ENCODE measurements around the gene FXYD4.

Gene FXYD4

DNA sequence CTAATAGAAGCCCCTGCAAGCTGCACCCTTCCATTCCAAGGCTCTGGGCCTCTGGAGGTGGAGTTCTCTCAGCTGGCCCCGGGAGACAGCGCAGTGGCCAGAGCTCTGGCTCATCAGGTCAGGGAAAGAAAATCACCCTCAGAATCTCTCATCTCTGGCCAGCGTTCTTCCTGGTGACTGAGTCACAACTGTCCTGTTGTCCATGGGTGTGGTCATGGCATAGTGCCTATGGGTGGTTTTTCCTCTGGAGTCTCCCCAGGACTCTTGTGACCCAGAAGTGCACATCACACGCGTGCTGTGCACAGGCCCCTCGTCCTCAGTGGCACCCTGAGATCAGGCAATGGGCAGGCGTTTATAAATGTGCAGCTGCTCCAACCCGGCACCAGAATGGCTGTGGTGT lies 27.4 kb upstream of the FXYD4 start:
- no peak for DNase-seq (ENCODE audit: low spot score)

DNA sequence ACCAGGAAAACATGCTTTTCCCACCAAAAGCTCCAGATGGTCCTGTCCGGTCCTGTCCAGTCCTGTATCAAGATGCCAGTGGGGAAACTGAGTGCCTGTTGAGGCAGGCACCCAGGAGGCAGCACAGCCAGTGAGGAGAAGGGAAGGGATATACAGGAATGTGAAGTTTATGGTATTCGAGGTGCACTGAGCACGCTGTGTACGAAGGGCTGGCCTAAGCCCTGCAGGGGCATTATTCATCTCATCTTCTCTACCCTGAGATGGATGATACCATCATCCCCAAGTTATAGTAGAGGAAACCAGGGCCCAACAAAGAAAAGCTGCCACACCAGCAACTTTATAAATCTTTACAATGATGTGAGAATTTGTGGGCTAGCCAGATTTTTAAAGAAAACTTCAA lies 23.4 kb upstream of the FXYD4 start:
- no peak for DNase-seq (ENCODE audit: low spot score)

DNA sequence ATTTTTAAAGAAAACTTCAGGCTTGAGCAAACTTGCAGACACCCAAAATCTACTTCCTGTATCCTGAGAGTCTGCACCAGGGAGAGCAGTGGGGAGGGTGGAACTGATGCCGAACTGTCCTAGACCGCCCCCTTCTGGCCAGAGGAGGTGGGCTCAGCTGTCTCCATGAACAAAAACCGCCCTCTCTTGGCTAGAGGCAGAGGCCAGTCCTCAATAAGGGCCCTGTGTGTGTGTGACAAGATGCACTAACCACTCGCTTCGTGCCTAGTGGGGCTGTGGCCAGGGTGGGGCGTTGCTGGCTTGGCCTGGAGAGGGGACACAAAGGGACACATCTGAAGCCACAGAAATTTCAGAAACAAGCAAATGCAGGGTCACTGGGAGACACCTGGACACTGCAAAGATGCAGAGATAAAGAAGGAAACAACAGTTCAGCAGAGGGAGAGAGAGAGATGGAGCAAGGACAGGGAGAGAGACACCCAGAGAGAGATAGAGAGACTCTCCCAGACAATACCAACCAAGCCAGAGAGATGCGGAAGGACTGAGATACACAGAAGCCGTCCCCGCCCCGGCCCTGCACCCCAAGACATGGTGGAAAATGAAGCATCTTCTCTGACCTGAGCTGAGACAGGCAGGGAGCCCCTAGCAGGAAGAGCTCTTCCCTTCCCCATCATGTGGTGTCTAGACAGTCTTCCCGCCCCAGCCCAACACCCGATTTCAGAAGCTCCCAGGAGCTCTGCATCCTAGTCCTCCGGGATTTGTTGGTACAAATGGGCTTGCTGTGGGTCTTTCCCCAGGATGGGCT lies 22.7 kb upstream of the FXYD4 start:
- DNase-seq (ENCODE audit: low spot score) = peak; percentile 91

DNA sequence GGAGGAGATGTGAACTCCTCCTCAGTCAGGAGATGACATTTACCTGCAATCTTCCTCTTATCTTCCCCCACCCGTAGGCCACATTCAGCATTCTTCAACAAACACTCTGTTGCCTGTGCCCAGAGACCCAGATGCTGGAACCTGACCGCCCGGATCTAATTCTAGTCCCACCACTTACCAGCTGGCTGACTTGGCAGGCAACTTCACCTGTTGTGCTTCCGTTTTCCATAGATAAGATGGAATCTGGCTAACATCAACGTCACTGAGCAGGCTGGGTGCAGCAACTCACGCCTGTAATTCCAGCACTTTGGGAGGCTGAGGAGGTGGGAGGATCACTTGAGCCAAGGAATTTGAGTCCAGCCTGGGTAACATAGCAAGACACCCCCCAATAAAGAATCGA lies 21.3 kb upstream of the FXYD4 start:
- DNase-seq (ENCODE audit: low spot score) = no peak

DNA sequence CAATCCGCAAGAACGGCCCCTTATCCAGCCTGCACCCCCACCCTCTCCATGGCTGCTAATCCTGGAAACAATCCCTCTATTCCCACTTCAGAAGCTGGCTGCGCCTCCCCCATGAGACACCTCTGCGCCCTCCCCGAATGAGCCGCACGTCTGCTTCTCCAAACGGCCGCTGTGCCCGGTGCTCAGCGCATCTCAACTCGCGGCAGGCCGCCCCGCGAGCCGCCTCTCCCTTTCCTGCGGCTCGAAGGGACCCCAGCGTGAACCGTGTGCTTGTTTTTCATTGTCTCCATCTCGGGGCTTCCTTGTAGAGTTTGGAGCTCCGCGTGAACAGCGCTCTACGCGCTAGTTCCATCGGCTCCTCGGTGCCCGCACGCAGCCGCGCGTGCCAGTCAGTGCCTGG lies 20.8 kb upstream of the FXYD4 start:
- no peak for DNase-seq (ENCODE audit: low spot score)

DNA sequence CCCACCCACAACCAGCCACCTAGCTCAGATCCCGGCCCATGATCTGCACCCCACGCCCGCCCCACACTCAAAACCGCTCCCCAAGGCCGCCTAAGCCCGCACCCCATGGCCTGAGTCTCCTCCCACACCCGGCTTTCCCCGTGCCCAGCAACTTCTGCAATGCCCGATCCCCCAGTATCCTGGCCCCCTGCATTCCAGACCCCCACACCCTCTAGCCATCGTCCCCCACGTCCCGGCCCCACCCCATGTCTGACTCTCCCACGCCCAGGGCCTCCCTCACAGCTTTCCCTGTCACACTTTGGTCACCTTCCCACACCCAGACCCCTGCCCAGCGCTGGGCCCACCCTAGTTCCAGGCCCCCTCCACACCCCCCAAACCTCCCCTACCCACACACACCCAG lies 20.1 kb upstream of the FXYD4 start:
- DNase-seq (ENCODE audit: low spot score) = no peak

DNA sequence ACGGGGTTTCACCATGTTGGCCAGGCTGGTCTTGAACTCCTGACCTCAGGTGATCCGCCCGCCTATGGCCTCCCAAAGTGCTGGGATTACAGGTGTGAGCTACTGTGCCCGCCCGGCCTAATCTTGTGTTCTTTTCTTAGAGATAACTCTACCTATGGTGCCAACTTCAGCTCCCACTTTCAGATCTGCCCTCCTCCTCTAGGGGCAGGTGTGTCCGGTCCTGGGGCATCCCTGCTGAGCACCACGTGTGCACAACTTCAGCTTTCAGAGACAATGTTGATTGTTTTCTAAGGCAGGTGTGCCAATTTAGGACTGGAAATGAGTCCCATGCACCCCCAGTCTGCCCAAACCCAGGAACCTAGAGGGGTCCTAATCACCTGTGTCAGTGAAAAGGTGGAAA lies 18.5 kb upstream of the FXYD4 start:
- DNase-seq (ENCODE audit: low spot score) = no peak

DNA sequence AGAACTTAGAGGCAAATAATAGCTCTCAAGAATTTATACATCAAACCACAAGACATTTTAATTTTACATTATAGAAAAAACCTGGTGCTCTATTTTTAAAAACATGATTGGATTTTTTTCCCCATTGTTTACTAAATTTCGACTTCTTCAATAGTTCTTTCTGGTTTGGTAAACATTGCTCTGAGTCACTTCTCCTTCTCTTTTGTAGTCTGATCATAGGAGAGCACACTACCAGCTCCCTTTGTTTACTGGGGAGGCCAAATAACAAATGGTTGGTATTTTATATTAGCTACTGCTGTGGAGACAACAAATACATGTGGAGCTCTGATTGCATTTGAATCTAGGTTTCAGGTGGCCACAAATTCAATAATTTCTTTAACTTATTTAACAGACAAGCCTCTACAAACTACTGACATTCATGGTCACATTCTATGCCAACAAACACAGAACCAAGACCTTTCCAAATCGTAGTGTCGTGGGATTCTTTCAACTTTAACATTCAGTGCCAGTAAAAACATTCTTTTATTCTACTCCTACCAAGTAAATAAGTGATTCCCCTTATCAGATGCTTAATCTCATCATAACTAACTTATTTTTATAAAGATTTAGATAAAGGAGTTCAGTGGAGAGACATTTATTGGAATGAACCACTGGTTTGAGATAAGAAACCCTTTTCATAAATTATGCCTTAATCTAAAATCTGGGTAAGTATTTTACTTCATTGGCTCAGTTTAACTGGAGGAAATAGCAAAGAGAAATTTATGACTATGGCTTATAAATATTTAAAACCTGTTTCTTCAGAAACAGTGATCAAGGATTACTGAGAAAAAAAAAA lies 17.7 kb upstream of the FXYD4 start:
- no peak for DNase-seq (ENCODE audit: low spot score)

DNA sequence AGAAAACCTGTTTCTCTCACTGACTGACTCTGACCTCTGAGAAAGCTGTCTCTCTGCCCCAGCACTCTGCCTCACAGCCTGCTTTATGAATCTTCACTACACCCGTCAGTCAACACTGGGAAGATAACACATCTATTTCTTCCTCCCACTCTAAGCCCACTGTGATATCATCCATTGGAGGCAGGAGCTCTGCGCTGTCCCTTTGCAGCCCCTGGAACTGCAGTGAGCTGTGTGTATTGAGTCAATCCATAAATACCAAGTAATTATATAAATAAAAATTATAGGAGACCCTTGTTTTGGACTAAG lies 17.2 kb upstream of the FXYD4 start:
- no peak for DNase-seq (ENCODE audit: low spot score)

DNA sequence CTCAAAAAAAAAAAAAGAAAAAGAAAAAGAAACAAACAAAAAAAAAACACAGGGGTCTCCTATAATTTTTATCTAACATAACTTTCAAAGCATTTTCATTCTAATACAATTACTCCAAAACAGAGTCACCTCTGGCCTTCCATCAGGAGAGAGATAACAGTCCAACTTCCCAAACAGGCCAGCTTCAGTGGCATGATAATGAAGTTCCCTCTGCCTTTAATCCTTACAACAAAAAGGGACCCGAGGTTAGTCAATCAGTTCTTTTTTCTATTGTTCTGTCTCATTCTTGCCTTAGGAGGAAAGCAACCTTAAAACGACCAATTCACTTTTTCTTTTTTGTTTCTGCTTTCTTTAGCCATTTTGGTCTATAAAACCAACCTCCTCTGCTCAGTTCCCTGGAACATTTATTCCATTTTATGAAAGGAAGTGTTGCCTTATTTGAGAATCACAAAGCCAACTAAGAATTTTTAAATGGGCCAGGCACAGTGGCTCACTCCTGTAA lies 16.5 kb upstream of the FXYD4 start:
- DNase-seq (ENCODE audit: low spot score) = no peak

DNA sequence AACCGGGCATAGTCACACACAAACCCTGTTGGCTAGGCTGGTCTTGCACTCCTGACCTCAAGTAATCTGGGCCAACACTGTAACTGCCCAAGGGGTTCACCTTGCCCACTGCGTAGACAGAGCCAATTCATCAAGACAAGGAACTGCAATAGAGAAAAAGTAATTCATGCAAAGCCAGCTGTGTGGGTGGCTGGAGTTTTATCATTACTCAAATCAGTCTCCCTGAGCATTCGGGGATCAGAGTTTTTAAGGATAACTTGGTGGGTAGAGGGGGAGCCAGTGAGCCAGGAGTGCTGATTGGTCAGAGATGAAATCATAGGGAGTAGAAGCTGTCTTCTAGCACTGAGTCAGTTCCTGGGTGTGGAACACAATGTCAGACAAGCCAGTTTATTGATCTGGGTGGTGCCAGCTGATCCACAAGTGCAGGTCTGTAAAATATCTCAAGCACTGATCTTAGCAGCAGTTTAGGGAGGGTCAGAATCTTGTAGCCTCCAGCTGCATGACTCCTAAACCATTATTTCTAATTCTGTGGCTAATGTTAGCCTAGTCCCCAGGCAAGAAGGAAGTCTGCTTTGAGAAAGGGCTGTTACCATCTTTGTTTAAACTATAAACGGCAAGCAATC lies 15.6 kb upstream of the FXYD4 start:
- no peak for DNase-seq (ENCODE audit: low spot score)

DNA sequence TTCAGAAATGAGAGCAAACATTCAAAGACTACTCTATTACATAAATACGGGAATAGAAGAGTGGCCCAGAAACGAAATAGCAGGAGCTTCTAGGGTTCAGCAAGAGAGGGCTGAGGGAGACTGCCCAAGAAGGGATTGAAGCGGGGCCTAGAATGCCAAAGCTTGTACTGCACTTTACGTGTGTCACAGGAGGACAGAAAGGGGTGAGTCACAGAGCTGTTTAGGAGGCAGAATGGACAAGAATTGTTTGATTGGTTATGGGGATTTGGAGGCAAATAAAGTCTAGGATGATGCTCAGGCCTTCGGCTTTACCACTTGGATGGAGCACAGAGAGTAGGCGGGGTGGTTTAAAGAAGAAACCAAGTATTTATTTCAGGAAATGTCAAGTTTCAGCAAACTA lies 11.3 kb upstream of the FXYD4 start:
- no peak for DNase-seq (ENCODE audit: low spot score)

DNA sequence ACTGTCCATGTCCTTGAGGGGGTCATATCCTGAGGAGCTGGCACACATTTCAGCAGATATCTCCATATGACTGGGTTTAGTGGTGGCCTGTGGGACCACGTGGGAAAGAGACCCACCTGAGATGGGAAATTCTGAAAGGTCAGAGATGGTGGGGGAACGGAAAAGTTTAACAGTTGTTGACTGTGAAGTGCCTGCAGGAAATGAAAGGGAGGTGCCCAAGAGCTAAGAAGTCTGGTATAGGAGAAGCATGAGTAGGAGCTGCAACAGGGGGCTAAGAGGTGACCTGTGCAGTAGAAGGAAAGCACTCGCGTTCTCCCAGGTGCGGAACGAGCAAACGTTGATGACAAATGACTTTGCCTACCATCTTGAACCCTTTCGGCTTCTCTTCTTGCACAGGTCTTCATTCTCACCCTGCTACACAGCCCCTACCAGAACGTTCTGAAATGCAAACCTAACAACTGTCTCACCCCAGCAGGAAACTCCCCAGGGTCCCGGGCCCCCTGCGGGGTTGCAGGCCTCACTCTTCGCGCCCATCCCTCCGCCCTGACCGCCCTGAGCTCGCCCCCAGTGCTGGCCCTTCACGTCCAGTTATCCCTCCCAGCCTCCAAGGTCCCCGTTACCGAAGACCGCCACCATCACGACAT lies 9.8 kb upstream of the FXYD4 start:
- no peak for DNase-seq (ENCODE audit: low spot score)

DNA sequence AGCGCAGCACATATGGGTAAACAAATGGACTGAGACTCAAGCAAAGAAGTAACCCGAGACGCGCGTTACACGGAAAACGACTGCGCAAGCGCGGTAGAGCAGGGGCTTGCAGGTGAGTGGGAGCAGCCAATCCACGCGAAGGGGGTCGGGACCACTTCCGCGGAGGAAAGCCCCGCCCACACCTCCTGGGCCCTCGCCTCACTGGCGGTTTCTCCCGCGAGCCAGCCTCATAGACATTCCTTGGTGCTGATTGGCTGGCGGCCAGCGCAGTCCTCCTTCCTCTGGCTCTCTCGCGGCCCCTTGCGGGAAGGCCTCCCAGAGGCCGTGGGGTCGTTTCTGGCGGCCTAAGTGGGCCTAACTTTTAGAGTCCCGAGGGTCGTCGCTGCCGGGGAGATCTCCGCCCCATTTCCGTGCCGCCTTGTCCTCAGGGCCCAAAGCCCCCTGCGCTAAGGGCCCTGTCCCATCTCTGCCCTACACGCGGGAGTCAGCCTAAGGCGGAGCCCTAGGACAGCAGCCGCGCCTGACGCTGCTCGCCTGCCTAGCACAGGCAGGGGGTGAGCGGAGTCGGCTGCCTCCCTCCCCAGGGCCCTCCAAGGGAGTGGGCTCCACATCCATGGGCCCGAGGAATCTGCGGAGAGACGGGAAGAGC lies 9.1 kb upstream of the FXYD4 start:
- peak; percentile 97 for DNase-seq (ENCODE audit: low spot score)

DNA sequence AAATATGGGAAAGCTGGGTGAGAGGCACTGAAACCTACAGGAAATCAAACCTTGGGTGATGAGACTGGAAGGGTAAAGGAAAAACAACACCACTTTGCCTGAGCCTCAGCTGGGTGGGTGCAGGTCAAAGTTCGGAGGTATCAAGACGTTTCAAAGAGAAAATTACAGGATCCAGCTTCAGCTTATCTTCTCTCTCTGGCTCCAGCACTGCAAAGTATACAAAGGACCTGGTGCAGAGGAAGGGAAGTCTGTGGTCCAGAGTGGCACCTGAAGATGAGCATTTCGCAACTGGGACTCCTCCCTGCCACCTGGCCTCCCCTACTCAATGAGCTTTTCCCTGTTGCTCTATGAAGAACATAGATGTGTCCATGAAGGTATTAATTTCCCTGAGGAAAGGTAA lies 6.4 kb upstream of the FXYD4 start:
- DNase-seq (ENCODE audit: low spot score) = no peak

DNA sequence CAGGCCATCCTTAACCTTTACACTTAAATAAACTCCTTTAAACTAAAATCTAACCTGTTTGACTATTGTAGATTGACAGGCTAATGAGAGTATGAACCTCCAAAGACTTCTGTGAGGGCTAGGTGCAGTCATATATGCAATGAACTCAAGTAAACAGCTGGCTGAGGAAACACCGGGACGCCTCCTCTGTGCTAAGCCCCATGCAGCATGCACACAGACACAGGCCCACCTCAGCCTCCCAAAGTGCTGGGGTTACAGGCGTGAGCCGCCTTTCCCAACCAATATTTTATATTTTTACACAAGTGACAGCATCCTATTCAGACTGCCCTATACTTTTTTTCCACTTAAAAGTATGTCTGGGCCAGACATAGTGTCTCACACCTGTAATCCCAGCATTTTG lies 1.5 kb upstream of the FXYD4 start:
- no peak for DNase-seq (ENCODE audit: low spot score)

DNA sequence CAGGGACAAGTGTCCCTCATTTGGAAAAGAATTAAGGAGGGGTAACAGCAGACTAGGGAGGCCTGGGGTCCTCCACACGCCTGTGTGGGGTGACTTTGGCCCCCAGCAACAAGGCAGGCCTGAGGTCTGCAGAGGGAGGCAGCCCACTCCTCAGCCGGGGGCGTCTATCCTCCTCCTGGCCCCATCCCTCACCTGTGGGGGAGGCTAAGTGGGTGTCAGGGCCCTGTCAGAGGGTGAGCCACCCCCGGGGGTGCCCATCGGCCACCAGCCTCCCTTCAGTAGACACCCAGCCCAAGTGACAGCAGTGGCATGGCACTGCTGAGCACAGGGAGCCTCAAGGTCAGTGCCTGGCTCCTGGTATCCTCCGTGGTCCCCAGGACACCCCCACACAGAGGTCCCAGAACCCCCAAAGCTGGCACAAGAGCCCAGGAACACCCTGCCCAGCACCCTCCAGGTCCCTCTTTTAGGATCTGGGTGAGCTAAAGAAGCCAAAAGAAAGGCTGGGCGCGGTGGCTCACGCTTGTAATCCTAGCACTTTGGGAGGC lies 693 bp upstream of the FXYD4 start:
- no peak for DNase-seq (ENCODE audit: low spot score)

DNA sequence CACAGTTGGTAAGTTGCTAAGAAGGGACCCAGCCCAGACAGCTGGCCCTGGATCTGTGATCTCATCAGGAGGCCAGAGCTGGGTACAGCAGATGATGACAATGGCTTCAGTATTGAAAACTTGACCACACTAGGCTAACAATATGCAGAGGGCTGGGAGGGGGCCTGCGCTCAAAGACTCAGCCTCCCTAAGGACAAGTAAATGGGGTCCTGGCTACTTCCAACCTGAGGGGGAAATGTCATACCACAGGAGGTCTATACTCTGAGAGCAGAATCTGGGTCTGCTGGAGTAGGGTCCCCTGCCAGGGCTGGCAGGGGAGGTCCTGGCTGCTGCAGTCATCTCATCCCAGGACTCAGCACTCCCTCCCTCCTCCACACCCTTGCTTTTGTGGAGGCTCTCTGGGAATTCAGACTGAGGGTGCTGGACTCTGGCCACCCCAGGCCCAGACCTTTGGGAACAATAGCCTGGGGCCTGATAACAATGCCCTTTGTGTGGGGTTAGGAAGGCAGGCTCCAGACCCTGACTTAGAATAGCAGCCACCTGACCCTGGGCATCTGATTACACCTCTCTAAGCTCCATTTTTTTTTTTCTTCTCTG lies 1.4 kb downstream of the FXYD4 start:
- no peak for DNase-seq (ENCODE audit: low spot score)

DNA sequence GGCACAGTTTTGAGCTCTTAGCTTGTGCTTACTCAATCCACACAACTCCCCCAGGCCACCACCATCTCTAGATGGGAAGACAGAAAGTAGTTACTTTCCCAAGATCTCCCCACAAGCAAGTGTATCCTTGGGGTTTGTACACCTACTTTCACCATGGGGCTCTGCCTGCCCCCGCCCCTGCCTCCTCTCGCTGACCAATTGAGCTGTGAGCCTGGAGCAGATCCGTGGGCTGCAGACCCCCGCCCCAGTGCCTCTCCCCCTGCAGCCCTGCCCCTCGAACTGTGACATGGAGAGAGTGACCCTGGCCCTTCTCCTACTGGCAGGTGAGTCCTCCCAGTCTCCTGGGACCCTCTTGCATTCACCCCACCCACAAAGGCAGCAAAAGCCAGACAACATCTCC lies 2.0 kb downstream of the FXYD4 start:
- no peak for DNase-seq (ENCODE audit: low spot score)

DNA sequence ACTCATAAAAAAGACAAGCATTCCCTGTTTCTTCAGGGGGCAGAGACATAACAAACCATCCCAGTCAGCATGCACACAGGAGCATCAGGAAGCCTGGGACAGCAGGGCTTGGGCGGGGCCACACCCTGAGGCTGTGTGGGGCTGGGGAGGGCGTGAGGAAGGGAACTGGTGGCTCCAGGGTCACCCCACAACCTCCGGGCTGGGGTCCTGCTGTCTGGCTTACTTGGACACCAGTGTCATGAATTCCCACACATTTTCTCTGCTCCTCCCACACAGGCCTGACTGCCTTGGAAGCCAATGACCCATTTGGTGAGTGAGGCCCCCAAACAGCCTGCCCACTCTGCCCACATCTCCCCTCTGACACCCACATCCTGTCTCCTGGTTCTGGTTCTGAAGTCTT lies 2.8 kb downstream of the FXYD4 start:
- no peak for DNase-seq (ENCODE audit: low spot score)

DNA sequence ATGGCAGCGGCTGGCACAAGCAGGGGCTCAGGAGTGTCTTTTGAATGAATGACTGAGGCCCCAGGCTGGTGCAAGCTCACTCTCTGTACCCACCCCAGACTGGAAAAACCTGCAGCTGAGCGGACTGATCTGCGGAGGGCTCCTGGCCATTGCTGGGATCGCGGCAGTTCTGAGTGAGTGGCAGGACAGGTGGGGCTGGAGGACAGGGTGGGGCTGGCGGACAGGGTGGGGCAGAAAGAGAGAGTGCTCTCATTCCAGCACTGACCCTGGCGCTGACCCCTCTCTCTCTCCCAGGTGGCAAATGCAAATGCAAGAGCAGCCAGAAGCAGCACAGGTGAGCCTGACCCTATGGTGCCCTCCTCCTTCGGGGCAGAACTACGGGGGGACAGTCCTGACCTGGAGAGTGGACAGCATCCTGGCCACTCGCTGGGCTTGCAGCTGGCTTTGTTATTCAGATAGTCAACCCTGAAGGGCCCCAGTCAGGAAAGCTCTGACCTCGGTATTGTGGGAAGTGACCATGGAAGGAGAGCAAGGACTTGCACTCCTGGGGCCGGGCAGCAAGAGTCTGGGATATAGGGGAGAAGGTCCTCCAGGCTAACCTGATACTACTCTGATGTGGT lies 4.1 kb downstream of the FXYD4 start:
- DNase-seq (ENCODE audit: low spot score) = no peak

Measured in ecto neural progenitor cell (in vitro differentiated cells).